NCI-H146 (cell line): ENCODE measurements around the gene CR1L.
"Not testable (repeated sequence)": the region's sequence is repeated elsewhere in the genome, so short reads cannot be mapped to it uniquely, and the experiment has no call there.

Experiments used
- DNase-seq: peaks from one replicate; lab custom pipeline; 2025; lab: John Stamatoyannopoulos, UW

CR1L gene

DNA sequence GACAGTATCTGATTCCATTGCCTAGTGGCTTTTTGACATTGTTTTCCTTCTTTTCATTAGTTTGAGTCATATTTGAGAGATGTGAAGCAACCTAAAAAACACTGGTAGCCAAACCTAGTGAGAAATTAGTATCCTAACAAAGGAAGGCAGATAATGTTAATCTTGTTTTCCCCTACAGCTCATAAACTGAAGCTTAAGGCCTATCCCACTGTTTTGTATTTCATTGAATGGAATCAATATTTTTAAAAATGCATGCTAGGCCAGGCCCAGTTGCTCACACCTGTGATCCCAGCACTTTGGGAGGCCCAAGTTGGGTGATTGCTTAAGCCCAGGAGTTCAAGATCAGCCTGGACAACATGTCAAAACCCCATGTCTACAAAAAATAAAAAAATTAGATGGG, 1.2 kb downstream of the CR1L start:
- DNase-seq = no peak

DNA sequence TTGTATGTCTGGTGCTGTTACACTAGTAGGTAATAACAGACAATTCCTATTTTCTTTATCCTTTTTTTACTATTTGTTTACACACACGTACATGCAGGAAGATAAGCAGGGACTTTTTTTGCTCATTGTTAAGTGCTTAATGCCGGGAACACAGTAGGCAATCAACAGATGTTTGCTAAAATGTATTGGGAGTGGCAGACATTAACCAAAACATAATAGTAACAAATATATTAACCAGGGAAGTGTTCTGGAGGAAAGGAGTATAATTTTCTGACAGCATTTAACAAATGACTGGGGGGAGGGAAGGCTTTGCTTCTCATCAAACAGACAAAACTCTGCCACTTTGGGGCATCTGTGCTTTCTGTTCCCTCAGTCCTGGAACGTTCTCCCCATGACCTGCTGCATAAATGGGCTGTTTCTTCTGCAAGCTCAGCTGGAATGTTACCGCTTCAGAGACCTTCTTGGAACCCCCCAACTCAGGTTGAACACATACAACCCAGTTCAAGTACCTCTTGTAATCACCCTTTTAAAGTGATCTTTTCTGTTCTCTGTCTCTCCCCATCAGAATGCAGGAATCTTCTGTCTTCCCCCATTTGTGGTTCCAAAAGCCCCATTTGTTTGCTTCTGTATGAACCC, 2.1 kb downstream of the CR1L start:
- peak; percentile 37 for DNase-seq

DNA sequence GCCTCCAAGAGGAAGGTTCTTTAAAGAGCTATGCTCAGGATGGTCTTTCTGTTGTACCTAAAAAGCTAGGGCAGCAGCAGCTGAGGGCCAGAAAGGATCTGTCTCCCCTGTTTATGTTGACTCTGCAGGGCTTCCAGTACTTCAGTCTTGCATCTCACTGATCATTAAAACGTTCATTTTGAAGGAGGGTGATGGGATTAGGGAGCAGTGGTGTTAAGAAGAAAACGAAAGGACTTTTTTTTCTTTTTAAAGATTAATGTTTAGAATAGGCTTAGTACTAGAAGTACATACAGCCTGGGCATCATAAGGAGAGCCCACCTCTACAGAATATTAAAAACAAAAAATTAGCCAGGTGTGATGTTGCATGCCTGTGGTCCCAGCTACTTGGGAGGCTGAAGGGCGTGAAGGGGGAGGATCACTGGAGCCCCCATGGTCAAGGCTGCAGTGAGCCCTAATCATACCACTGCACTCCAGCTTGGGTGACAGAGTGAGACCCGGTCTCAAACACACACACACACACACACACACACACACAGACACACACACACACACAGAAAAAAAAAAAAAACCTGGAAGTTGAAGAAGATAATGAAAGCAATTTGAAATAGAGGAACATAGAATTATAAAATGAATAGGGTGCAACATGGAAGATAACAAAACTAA, 2.9 kb downstream of the CR1L start:
- DNase-seq = peak; percentile 5

DNA sequence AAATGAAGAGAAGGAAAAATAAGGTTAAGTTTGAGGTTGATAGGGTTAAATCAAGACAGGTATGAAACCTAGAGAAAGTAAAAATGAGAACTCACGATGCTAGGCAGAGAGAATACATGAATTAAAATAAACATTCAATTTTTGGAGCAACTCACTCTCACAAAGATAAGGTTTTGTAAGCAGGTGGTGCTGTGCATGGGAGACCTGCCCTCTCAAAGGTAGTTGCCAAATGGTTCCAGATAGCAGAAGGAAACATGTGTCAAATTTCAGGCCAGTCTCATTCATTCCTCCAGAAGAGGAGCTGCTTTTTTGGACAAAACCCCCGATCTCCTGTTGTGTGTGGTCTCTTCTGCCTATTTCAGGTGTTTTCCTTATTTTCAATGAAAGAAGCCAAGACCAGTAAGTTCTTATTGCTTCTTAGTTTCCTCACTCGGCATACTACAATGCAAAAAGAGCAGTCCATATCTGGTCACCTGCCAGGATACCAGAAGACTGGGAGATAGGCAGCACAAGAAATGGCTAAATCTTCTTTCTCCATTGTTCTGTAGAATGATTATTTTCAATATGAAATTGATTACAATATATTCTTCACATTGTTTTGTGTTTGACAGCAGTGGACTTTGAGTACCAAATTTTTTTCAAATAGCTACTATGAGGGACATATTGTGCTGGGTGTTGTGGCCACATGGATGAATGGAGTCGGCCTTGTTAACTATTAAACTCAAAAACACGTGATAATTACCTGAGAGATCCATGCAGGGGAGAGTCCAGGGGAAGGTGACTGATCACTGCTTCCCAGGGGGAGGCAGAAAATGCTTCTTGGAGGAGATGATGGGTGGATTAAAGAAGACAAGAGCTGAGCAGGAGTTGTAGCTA, 3.6 kb downstream of the CR1L start:
- peak; percentile 2 for DNase-seq

DNA sequence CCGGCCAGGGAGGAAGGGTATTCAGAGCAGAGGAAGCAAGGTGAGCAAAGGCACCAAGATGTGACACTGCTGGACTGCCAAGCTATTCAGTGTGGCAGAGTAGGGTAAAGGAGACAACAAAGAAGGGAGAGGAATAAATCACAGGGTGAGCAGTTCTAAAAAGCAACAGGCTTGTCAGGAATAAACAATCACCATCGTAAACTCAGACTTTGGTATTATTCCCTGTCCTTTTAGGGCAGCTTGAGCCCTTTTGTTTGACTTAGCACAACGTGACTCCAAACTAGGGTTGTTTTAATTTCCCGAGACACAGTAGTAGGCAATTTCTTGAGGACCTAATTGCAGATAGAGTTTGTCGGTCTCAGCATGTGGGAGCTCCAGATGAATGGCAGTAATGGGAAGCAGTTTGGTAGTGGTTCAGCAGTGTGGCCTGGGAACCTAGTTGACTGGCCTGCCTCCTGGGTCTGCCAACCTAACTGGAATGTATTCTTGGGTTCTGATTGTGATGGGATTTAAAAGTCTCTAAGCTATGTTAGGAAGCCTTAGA, 4.3 kb downstream of the CR1L start:
- DNase-seq = peak; percentile 85

DNA sequence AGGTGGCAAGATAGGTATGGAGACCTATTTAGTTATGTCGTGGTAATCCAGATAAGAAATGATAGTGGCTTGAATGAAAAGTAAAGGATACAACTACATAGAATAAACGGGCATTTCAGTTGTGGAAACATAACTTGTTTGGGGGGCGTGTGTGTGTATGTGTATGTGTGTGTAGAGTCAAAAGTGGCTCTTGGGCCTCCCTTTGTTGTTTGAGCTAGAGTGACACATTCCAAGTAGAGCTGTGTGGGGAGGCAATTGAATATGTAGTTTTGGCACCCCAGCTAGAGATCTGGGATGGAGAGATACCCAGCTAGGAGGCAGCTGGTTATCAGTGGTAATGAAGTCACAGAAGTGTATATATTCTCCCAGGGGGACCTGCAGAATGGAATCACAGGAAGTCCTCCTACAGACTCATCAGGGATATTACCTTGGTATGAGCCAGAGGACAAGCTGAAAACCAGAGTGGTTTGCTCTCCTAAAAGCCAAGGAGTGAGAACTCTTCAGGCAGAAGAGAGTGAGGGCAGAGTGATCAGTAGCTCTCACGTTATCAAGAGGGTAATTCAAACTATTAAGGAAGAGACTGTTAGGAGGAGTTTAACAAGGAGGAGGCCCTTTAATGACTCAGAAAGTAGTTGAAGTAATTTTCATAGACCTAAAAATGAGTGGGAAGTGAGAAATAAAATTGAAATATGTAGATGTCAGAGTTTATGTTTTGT, 5.1 kb downstream of the CR1L start:
- peak; percentile 16 for DNase-seq

DNA sequence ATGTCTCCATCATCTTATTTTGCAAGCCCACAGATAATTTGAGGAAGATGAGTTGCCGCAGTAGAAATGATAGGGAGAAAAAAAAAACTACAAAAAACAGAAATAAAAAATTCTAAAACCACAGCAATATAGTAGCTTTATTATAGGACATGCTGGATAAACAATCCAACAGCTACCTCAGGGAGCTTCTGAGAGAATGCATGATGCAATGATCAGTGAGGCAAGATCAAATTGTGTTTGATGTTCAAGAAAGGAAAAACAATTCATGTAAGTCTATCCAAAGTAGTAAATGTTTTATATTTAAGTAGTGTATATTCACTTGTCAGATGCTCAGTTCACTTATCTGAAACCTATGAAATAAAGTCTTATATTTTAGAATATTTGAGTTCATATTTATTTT, 6.7 kb downstream of the CR1L start:
- no peak for DNase-seq

DNA sequence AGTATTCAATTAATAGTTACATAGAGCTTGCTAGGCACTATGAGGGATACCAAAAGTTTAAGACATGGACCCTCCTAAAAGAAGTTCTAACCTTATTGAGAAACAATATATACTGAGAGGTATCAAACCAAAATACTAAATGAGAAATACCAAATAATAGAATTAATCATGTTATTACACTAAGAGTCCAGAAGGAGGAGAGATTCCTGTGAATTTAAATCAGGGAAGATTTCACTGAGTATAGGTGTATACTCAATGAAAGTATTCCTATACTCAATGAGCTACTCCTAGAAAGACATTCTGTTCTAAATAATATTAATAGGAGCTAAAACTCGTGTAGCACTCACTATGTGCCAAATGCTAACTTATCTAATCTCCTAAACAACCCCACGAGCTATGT, 9.4 kb downstream of the CR1L start:
- no peak for DNase-seq

DNA sequence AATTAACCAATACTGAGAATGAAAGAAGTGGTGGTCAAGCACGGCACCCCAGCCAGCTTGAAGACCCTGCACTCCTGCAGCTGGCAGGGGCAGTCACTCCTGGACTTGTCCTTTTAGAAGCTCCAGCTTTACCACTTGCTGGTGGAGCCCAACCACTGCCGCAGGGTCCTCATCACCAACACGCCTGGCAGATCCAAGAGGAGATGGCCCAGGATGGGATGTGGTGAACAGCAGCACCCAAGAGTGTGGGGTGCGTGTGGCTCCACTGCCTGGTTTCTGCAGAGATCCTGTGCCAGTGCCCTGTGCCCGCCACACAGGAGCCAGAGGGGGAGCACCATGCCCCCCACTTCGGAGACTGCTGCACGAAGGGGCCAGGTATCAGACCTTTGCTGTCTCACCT, 13.5 kb downstream of the CR1L start:
- peak; percentile 1 for DNase-seq

DNA sequence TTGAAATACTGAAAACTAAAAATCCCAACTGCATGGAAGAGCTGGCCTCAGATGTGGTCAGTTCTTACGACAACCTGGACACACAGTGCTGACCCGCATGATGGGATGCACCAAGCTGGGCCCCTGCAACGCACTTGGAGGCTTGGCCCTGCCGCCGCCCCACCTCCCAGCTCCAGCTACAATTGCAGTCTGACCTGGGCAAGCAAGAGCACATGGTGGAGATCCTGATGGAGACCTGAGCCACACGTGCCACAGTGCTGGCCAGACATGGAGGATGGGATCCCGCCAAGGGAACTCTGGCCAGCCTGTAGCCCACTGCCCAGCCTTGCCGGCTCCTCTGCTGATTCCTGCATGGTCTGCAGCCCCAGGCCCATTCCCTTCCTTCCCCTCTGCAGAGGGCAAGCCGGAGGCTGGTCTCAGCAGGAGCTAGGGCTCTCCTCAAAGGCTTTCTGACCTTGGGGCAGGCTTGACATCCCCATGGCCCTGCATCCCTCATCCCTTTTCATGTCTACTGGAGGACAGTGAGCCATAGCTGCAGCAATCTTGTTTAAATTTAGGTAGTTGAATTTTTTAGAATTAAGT, 14.1 kb downstream of the CR1L start:
- no peak for DNase-seq

DNA sequence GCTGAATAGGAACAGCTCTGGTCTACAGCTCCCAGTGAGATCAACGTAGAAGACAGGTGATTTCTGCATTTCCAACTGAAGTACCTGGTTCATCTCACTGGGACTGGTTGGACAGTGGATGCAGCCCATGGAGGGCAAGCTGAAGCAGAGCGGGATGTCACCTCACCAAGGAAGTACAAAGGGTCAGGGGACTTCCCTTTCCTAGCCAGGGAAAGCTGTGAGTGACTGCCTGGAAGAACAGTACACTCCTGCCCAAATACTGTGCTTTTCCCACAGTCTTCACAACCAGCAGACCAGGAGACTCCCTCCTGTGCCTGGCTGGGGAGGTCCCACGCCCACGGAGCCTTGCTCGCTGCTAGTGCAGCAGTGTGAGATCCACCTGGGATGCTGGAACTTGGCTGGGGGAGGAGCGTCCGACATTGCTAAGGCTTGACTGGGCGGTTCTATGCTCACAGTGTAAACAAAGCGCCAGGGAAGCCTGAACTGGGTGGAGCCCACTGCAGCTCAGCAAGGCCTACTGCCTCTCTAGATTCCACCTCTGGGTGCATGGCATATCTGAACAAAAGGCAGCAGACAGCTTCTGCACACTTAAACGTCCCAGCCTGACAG, 14.7 kb downstream of the CR1L start:
- peak; percentile 86 for DNase-seq

DNA sequence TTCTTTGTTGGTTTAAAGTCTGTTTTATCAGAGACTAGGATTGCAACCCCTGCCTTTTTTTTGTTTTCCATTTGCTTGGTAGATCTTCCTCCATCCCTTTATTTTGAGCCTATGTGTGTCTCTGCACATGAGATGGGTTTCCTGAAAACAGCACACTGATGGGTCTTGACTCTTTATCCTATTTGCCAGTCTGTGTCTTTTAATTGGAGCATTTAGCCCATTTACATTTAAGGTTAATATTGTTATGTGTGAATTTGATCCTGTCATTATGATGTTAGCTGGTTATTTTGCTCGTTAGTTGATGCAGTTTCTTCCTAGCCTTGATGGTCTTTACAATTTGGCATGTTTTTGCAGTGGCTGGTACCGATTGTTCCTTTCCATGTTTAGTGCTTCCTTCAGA, 16.5 kb downstream of the CR1L start:
- DNase-seq = not testable (repeated sequence)

DNA sequence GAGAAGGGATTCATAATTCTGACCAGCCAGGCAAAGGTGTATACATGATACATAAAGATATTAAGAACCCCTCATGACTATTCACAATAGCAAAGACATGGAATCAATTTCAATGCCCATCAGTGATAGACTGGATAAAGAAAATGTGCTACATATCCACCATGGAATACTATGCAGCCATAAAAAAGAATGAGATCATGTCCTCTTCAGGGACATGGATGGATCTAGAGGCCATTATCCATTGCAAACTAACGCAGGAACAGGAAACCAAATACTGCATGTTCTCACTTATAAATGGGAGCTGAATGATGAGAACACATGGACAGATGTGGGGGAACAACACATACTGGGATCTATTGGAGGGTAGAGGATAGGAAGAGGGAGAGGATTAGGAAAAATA, 21.4 kb downstream of the CR1L start:
- DNase-seq = no peak

DNA sequence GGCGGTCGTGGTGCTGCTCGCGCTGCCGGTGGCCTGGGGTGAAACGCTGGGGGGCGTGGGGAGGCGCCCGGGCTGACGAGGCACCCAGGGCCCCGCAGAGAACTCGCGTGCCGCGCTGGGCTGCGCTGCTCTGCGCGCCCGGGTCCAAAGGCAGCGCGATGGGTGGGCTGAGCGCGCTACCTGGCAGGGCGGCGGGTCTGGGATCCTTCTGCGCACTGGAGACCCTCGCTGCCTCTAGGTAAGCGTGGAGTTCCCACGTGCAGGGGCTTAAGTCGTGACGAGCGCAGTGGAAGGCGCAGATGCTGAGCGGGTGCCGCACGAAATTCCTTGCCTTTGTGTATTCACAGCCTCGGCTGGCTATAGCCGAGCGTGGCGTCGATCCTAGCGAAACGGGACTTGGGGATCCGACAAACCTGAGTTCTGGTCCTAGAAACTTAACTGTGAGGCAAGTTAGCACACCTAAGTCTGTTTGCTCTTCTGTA, 24.6 kb downstream of the CR1L start:
- DNase-seq = peak; percentile 19

DNA sequence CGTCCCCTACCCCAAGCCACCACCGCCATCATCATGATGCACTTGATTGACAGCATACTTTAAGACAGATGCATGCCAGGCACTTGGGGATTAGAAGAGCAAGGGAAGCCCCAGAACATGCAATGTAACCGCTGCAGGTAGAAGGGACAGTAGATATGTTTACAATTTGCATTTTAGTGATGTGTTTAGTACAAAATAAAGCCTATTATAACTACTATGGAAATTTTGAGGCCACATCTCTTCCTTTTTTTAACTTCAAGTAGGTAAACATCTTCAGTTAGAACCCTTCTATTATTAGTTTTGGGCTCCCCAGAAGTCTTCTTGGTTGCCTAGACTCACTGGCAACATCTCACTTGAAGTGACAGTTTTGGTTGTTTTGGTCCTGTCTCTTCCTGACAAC, 25.3 kb downstream of the CR1L start:
- no peak for DNase-seq

DNA sequence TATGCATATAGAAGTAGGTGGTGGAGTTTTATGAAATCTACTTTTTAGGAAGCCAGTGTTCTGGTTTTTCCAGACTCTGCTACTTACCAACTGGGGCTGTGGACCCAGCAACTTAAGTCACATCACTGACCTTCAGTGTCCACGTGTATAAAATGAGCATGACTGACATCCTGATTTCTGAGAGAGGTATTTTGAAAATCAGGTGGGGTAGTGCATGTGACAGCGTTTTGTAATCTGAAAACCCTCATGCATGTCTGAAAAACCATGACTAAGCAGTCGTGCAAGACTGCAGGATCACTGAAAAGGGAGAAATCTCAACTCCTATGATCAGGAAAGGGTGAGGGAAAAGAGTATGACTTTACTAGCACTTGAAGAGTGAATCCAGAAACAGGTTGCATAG, 26.1 kb downstream of the CR1L start:
- DNase-seq = no peak

DNA sequence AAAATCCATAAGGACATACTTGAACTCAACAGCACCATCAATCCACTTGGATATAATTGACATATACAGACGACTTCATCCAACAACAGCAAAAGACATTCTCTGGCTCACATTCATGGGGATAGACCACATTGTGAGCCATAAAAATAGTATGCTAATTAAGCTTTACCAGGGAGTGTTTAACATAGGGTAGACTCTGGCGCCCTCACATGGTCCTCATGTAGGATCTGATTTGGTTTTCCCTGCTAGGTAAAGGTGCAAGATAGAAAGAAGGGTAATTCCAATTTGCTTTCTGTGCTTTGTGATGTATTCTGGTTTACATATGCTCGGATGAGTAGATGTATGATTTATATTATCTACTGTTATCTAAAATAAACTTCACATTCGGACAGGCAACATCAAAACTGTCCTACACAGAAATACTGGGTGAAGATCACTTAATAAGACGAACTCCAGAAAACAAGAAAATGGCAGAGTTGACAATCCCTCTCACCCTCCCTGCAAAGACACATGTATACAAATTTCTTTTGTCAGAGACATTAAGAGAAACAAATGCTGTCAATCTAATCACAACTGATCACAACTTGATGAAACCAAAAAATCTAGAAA, 27.7 kb downstream of the CR1L start:
- DNase-seq = peak; percentile 75

DNA sequence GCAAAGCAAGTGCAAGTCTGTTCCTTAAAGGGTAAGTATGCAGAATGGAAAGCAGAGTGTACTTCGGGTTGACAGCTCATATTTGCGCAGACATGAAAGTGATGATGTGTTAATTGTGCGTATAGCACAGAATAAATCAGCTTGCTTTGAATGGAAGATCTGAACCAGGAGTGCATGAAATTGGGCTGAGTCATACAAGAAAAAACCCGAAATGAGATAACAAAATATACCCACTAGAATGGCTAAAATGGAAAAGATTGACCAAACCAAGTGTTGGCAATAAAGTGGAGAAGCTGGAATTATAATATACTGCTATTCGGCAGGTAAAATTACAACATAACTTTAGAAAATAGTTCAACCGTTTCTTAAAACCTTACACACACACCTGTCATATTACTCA, 28.5 kb downstream of the CR1L start:
- peak; percentile 2 for DNase-seq

DNA sequence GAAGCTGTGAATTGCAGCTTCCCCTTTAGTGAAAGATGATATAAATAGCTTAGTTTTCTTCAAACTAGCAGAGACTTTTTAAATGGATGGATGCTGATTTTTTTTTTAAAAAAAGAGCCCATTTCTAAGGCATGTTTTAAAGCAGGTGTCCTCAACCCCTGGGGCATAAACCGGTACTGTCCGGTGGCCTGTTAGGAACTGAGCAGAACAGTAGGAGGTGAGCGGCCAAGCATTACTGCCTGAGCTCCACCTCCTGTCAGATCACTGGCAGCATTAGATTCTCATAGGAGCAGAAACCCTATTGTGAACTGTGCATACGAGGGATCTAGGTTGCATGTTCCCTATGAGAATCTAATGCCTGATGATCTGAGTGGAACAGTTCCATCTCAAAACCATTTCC, 31.2 kb downstream of the CR1L start:
- DNase-seq = no peak

DNA sequence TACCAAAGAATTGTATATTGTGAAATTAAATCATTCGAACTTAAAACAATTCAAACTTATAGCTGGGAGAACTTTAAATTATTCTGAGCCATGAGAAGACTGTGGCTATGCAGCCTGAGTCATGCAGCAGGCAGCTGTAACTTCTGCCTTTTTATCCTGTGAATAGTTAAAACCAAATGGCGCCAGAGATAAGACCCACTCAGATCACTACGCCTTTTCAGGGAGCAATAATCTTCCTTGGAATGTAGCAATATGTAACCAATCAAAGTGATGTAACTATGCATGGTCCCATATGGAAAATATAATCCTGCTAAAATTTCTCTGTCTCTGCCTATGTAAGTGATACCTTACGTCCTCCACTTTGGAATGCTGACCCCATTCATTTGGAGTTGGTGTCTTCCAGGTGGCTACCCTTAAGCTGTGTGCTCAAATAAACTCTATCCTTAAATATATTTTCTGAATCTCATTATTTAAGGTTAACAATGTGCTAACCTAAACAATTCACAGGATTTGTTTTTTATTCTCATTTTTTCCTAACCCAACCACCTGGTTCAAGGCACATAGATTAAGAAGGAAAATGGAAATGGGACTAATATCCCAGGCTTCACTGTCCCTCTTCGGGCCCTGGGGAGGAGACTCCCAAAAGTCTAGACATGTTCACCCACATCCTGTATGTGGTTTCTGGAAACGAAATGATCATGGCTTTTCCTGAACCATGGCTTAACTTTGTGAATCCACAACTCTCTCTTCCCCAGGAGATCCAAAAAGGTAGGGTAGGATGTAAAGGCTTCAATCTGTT, 35.9 kb downstream of the CR1L start:
- DNase-seq = not testable (repeated sequence)
